K562 (cell line): Measurements from ENCODE around the gene ELP5. TPM values are rescaled to one million over a fixed set of nuclear protein-coding genes. Genes with fewer than 3 reads are reported as not detected.

Experiments
- ARNT ChIP-seq, 2 experiments: fragments of 450-650 bp; IDR thresholded peaks; 2 replicates each; pipeline ENCODE4 v1.6.1; 2016; ENCODE audit warnings: mild to moderate bottlenecking in 1 of 2
- ERF ChIP-seq: fragments of 450-650 bp; formaldehyde crosslinking; IDR thresholded peaks from 2 replicates; pipeline ENCODE4 v1.4.0; 2020; ENCODE audit warnings: mild to moderate bottlenecking, mixed read lengths
- HMGN3 ChIP-seq: IDR thresholded peaks from 2 replicates; pipeline ENCODE4 v1.6.1; 2011; ENCODE audit warnings: borderline replicate concordance, low read depth, mild to moderate bottlenecking, mixed read lengths, low read length; ENCODE audit not compliant: insufficient read length; ENCODE audit errors: extremely low read depth
- NCOA4 ChIP-seq: fragments of 450-650 bp; IDR thresholded peaks from 2 replicates; pipeline ENCODE4 v1.6.1; 2018; ENCODE audit warnings: mild to moderate bottlenecking; ENCODE audit not compliant: partially characterized antibody
- NEUROD1 ChIP-seq: fragments of 150-350 bp; IDR thresholded peaks from 2 replicates; pipeline ENCODE4 v1.6.1; 2014; ENCODE audit warnings: borderline replicate concordance, low read length, low read depth; ENCODE audit not compliant: partially characterized antibody
- NKRF ChIP-seq: fragments of 450-650 bp; IDR thresholded peaks from 2 replicates; pipeline ENCODE4 v1.6.1; 2016; ENCODE audit warnings: borderline replicate concordance
- SIN3B ChIP-seq: fragments of 450-650 bp; IDR thresholded peaks from 2 replicates; pipeline ENCODE4 v1.6.1; 2017; ENCODE audit warnings: low read depth, mild to moderate bottlenecking, moderate library complexity
- SP2 ChIP-seq: IDR thresholded peaks from 2 replicates; pipeline ENCODE4 v1.6.1; 2011; ENCODE audit warnings: mild to moderate bottlenecking, low read depth, low read length, moderate library complexity; ENCODE audit not compliant: poor library complexity, severe bottlenecking; ENCODE audit errors: extremely low read depth
- ZNF12 ChIP-seq: sonication (generic); formaldehyde crosslinking; IDR thresholded peaks from 2 replicates; pipeline ENCODE4 v1.4.0; 2020; ENCODE audit warnings: mild to moderate bottlenecking, missing genetic modification reagents
- ZNF445 ChIP-seq: fragments of 250-450 bp; sonication (Bioruptor Pico); IDR thresholded peaks from 2 replicates; pipeline ENCODE4 v1.4.0; 2020; ENCODE audit warnings: low read depth, mild to moderate bottlenecking, moderate library complexity
- ZSCAN32 ChIP-seq: fragments of 450-650 bp; formaldehyde crosslinking; IDR thresholded peaks from 2 replicates; pipeline ENCODE4 v1.4.0; 2020; ENCODE audit warnings: mild to moderate bottlenecking, moderate library complexity
- polyA plus RNA-seq, 8 experiments: library from polyadenylated mRNA; depleted of rRNA in 4 of 8; stranded (reverse) in 5 of 8; unstranded in 3 of 8; fragments of >200 nt; fragmentation: Nextera tagmentation in 2 of 8; fragmentation: Illumina TruSeq in 1 of 8; extraction: Ambion mirVana in 2 of 8; extraction: Trizol in 1 of 8; gene quantifications; 2 replicates each; pipeline versions ENCODE4 v1.2.1 to v1.2.3, GENCODE V29; 2011 to 2014; ENCODE audit warnings: inconsistent platforms in 1 of 8, missing spikeins in 1 of 8
- total RNA-seq, 7 experiments: library from RNA; depleted of rRNA in 6 of 7; stranded (reverse); fragments of >200 nt in 6 of 7; fragmentation: Illumina TruSeq in 2 of 7; extraction: Trizol in 2 of 7; gene quantifications; 2 replicates each; pipeline versions ENCODE4 v1.2.1 to v1.2.3, GENCODE V29; 2011 to 2021; ENCODE audit warnings: low replicate concordance in 1 of 7
- TF ChIP-seq, protein P1 (sequence below): sonication (generic); formaldehyde crosslinking; IDR thresholded peaks from 2 replicates; pipeline ENCODE4 v1.5.0; 2020; ENCODE audit warnings: missing genetic modification reagents
- TF ChIP-seq, protein P2 (sequence below), 2 experiments: fragments of 450-650 bp; formaldehyde crosslinking in 1 of 2; IDR thresholded peaks; 2 replicates each; pipeline versions ENCODE4 v1.4.0 to v1.6.1; 2014 to 2020; ENCODE audit warnings: mild to moderate bottlenecking in 2 of 2, borderline replicate concordance in 1 of 2, low read depth in 1 of 2

Gene ELP5
- total and polyA plus RNA-seq, 9 of the 15 experiments (the other 6 are each of a cell fraction or from before 2014, with no cell fraction given), result 25.7 to 77.9 (median 52.9) TPM

- peak; percentile 27; the same call in 1 of the 2 replicates for TF ChIP-seq NKRF
- no peak for TF ChIP-seq HMGN3
- no peak for TF ChIP-seq NCOA4
- no peak for TF ChIP-seq ERF
- TF ChIP-seq, protein P1, sequence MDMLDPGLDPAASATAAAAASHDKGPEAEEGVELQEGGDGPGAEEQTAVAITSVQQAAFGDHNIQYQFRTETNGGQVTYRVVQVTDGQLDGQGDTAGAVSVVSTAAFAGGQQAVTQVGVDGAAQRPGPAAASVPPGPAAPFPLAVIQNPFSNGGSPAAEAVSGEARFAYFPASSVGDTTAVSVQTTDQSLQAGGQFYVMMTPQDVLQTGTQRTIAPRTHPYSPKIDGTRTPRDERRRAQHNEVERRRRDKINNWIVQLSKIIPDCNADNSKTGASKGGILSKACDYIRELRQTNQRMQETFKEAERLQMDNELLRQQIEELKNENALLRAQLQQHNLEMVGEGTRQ (CRISPR knock-in tag), result no peak
- TF ChIP-seq ZNF12, result no peak
- TF ChIP-seq NEUROD1, result no peak
- TF ChIP-seq ZSCAN32 (CRISPR knock-in tag), result no peak
- TF ChIP-seq, protein P2, sequence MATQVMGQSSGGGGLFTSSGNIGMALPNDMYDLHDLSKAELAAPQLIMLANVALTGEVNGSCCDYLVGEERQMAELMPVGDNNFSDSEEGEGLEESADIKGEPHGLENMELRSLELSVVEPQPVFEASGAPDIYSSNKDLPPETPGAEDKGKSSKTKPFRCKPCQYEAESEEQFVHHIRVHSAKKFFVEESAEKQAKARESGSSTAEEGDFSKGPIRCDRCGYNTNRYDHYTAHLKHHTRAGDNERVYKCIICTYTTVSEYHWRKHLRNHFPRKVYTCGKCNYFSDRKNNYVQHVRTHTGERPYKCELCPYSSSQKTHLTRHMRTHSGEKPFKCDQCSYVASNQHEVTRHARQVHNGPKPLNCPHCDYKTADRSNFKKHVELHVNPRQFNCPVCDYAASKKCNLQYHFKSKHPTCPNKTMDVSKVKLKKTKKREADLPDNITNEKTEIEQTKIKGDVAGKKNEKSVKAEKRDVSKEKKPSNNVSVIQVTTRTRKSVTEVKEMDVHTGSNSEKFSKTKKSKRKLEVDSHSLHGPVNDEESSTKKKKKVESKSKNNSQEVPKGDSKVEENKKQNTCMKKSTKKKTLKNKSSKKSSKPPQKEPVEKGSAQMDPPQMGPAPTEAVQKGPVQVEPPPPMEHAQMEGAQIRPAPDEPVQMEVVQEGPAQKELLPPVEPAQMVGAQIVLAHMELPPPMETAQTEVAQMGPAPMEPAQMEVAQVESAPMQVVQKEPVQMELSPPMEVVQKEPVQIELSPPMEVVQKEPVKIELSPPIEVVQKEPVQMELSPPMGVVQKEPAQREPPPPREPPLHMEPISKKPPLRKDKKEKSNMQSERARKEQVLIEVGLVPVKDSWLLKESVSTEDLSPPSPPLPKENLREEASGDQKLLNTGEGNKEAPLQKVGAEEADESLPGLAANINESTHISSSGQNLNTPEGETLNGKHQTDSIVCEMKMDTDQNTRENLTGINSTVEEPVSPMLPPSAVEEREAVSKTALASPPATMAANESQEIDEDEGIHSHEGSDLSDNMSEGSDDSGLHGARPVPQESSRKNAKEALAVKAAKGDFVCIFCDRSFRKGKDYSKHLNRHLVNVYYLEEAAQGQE (IDR thresholded peaks at IDR 0.05; ENCODE audit: borderline replicate concordance), result no peak
- TF ChIP-seq, protein P2 (CRISPR knock-in tag; IDR thresholded peaks at IDR 0.05; ENCODE audit: low read depth), result no peak
- peak; percentile 45 to 72; a peak in 2 of 4 replicates for TF ChIP-seq ARNT (IDR thresholded peaks at IDR 0.05)
- no peak for TF ChIP-seq ZNF445 (CRISPR knock-in tag)
- no peak for TF ChIP-seq SIN3B
- TF ChIP-seq SP2, result no peak
Measured at GRCh38 chr17:7262935-7263800, 11.2 kb downstream of the ELP5 start (continued).
